HCT116 (cell line): Measurements from ENCODE around the gene CRHR1. TPM values are rescaled to one million over a fixed set of nuclear protein-coding genes. Genes with fewer than 3 reads are reported as not detected.
"Not testable (repeated sequence)": the region's sequence is repeated elsewhere in the genome, so short reads cannot be mapped to it uniquely, and the experiment has no call there.

Source experiments
- ATAC-seq: fragments of 200-7000 bp; cut with Tn5 transposase; 2 replicates; pipeline ENCODE4 v1.9.1; 2020; ENCODE audit warnings: mild to moderate bottlenecking, moderate library complexity
- BruUV-seq: library from RNA; stranded (reverse); fragments of 400-500 nt; replicated peaks from 2 replicates; lab custom pipeline; 2021; lab: Mats Ljungman, UMichigan
- CTCF ChIA-PET: fragments of 300-600 bp; sonication (Branson Sonifier 250); formaldehyde crosslinking; loops from one replicate; lab custom pipeline; 2021; ENCODE audit warnings: antibody characterized with exemption; lab: Charles Lee
- POLR2A ChIA-PET: fragments of 300-600, 350-600 bp; sonication (Branson Sonifier 250); formaldehyde crosslinking; loops from one replicate; lab custom pipeline; 2021; ENCODE audit warnings: antibody characterized with exemption; lab: Charles Lee
- RAD21 ChIA-PET, 2 experiments: fragments of 300-600 bp; sonication (Branson Sonifier 250); formaldehyde crosslinking; loops; one replicate each; lab custom pipeline; 2023; ENCODE audit warnings: low total read pairs in 2 of 2; ENCODE audit not compliant: uncharacterized antibody in 2 of 2, unreplicated experiment in 2 of 2, low non-redundant PET in 1 of 2; lab: Charles Lee
- DNase-seq: peaks from one replicate; pipeline ENCODE4 v3.0.0-alpha.2; 2010; ENCODE audit warnings: low read depth, low spot score
- H2AFZ ChIP-seq: fragments of 200-600 bp; shearing (Covaris generic), sonication (generic); 2 replicates; pipeline ENCODE4 v1.6.1; 2017; ENCODE audit warnings: low read depth, mixed run types, mixed read lengths, antibody characterized with exemption, low read length; ENCODE audit not compliant: poor library complexity, severe bottlenecking
- H3K27ac ChIP-seq: 2 replicates; pipeline ENCODE4 v1.5.1; 2012; ENCODE audit warnings: low read depth, low read length
- H3K27me3 ChIP-seq: fragments of 200-600 bp; sonication (generic); 2 replicates; pipeline ENCODE4 v1.6.1; 2016; ENCODE audit warnings: mixed run types, low read length, mixed read lengths; ENCODE audit not compliant: insufficient read depth
- H3K36me3 ChIP-seq, 2 experiments: fragments of 200-500 bp in 1 of 2; fragments of 200-600 bp in 1 of 2; sonication (Bioruptor generic) in 1 of 2; sonication (generic) in 1 of 2; 2 replicates each; pipeline versions ENCODE4 v1.5.1 to v1.6.1; 2014 to 2016; ENCODE audit warnings: low read length in 2 of 2, inconsistent platforms in 1 of 2, mixed read lengths in 1 of 2, mixed run types in 1 of 2; ENCODE audit not compliant: insufficient read depth in 2 of 2, control insufficient read depth in 1 of 2
- H3K4me1 ChIP-seq, 2 experiments: fragments of 200-600 bp in 1 of 2; sonication (generic) in 1 of 2; 2 replicates each; pipeline versions ENCODE4 v1.5.1 to v1.6.1; 2012 to 2017; ENCODE audit warnings: low read length in 2 of 2, inconsistent platforms in 1 of 2, mild to moderate bottlenecking in 1 of 2, mixed read lengths in 1 of 2, mixed run types in 1 of 2, moderate library complexity in 1 of 2; ENCODE audit not compliant: insufficient read depth in 2 of 2, control insufficient read depth in 1 of 2
- H3K4me2 ChIP-seq: fragments of 200-600 bp; sonication (generic); 2 replicates; pipeline ENCODE4 v1.6.1; 2017; ENCODE audit warnings: mixed run types, low read length, mixed read lengths
- H3K4me3 ChIP-seq, 2 experiments: fragments of 200-600 bp in 1 of 2; sonication (generic) in 1 of 2; replicated peaks in 1 of 2; 2 replicates each; pipeline ENCODE4 v1.5.1; 2011 to 2016; ENCODE audit warnings: low read length in 2 of 2, control low read depth in 1 of 2, low read depth in 1 of 2, mild to moderate bottlenecking in 1 of 2, mixed read lengths in 1 of 2, mixed run types in 1 of 2
- H3K79me2 ChIP-seq: fragments of 200-600 bp; sonication (generic); 2 replicates; pipeline ENCODE4 v1.6.1; 2017; ENCODE audit warnings: mild to moderate bottlenecking, mixed run types, low read length, moderate library complexity, mixed read lengths; ENCODE audit not compliant: insufficient read depth
- H3K9ac ChIP-seq: fragments of 200-600 bp; sonication (generic); 2 replicates; pipeline ENCODE4 v1.6.1; 2016; ENCODE audit warnings: low read length, mixed read lengths
- H3K9me2 ChIP-seq: fragments of 200-600 bp; sonication (generic), shearing (Covaris generic); 2 replicates; pipeline ENCODE4 v1.6.1; 2017; ENCODE audit warnings: mixed run types, mild to moderate bottlenecking, moderate library complexity; ENCODE audit not compliant: insufficient read depth
- H3K9me3 ChIP-seq, 2 experiments: fragments of 200-500 bp in 1 of 2; fragments of 200-600 bp in 1 of 2; sonication (Bioruptor generic) in 1 of 2; sonication (generic) in 1 of 2; 2 replicates each; pipeline ENCODE4 v1.6.1; 2014 to 2017; ENCODE audit warnings: low read length in 2 of 2, mixed read lengths in 2 of 2, inconsistent platforms in 1 of 2, low read depth in 1 of 2, mild to moderate bottlenecking in 1 of 2, mixed run types in 1 of 2, moderate library complexity in 1 of 2; ENCODE audit not compliant: control insufficient read depth in 1 of 2, insufficient read depth in 1 of 2
- H4K20me1 ChIP-seq: fragments of 200-600 bp; sonication (generic), shearing (Covaris generic); 2 replicates; pipeline ENCODE4 v1.6.1; 2017; ENCODE audit warnings: mixed run types, mild to moderate bottlenecking, moderate library complexity; ENCODE audit not compliant: insufficient read depth
- ELF1 ChIP-seq: IDR thresholded peaks from 2 replicates; pipeline ENCODE4 v1.6.1; 2012; ENCODE audit warnings: low read depth, borderline replicate concordance
- JUND ChIP-seq: IDR thresholded peaks from 2 replicates; pipeline ENCODE4 v1.6.1; 2012
- intact Hi-C: fragments of 100-400 bp; cut with micrococcal nuclease; formaldehyde crosslinking; loops from 2 replicates; pipeline ENCODE4 v1.10.0; 2022
- total RNA-seq: library from RNA; stranded (reverse); gene quantifications from one replicate; pipeline ENCODE4 v1.2.1, GENCODE V29; 2021; ENCODE audit not compliant: unreplicated experiment
- TF ChIP-seq, protein P1 (sequence below), 3 experiments: fragments of 200-600 bp in 1 of 3; sonication (generic) in 1 of 3; IDR thresholded peaks in 2 of 3; conservative IDR thresholded peaks in 1 of 3; 2 replicates each; pipeline ENCODE4 v1.5.1; 2012 to 2017; ENCODE audit warnings: low read depth in 2 of 3, low read length in 2 of 3, antibody characterized with exemption in 1 of 3, borderline replicate concordance in 1 of 3, control low read depth in 1 of 3, mild to moderate bottlenecking in 1 of 3, mixed read lengths in 1 of 3, mixed run types in 1 of 3, moderate library complexity in 1 of 3; ENCODE audit not compliant: insufficient read depth in 1 of 3
- TF ChIP-seq, protein P2 (sequence below): IDR thresholded peaks from 2 replicates; pipeline ENCODE4 v1.6.1; 2012; ENCODE audit warnings: low read depth

CRHR1 gene
- total RNA-seq, 1 experiment from 2014 or later: 0.12 TPM

DNA sequence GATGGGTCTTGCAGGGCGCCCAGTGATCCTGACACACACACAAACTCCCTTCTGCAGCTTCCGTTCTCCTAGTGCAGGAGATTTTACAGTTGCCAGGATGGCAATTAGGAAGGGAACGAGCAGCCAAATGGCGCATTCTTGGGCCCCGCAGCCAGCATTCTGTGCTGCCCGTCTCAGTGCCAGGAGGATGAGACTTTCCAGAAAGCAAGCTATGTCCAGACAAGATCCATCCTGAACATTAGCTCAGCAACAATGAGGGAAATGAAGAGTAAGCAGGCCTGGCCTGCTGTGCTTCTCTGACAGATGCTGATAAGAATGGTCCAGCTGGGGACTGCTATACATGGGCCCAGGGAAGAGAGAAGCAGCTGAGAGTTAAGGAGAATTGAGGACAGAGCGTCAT lies 77.0 kb downstream of the CRHR1 start:
- intact Hi-C loops: no loop called here
- no peak overlapping the region for H3K9ac ChIP-seq
- RAD21 ChIA-PET: no interaction called here
- no peak overlapping the region for H3K4me3 ChIP-seq
- no peaks in the 10 kb centered on the region for H3K79me2 ChIP-seq
- H2AFZ ChIP-seq: no peak overlapping the region
- no peak overlapping the region for H3K4me2 ChIP-seq
- POLR2A ChIA-PET: no interaction called here
- H3K4me1 ChIP-seq: no peaks in the 10 kb centered on the region
- no peaks in the 10 kb centered on the region for H3K9me3 ChIP-seq
- CTCF ChIA-PET: interaction anchor here (1.1 kb wide), 1 partner anchor 9 kb away, joined by 4 read pairs; no protein-coding TSS in a partner anchor
- no peaks in the 10 kb centered on the region for H3K9me2 ChIP-seq
- no peak for TF ChIP-seq ELF1
- TF ChIP-seq, protein P1, sequence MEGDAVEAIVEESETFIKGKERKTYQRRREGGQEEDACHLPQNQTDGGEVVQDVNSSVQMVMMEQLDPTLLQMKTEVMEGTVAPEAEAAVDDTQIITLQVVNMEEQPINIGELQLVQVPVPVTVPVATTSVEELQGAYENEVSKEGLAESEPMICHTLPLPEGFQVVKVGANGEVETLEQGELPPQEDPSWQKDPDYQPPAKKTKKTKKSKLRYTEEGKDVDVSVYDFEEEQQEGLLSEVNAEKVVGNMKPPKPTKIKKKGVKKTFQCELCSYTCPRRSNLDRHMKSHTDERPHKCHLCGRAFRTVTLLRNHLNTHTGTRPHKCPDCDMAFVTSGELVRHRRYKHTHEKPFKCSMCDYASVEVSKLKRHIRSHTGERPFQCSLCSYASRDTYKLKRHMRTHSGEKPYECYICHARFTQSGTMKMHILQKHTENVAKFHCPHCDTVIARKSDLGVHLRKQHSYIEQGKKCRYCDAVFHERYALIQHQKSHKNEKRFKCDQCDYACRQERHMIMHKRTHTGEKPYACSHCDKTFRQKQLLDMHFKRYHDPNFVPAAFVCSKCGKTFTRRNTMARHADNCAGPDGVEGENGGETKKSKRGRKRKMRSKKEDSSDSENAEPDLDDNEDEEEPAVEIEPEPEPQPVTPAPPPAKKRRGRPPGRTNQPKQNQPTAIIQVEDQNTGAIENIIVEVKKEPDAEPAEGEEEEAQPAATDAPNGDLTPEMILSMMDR (IDR thresholded peaks at IDR 0.05 in 2 of 3, conservative IDR thresholded peaks at IDR 0.05 in 1 of 3; ENCODE audit: borderline replicate concordance in 1 of 3, insufficient read depth in 1 of 3, low read depth in 2 of 3, low read length in 2 of 3): no peak
- TF ChIP-seq, protein P2, sequence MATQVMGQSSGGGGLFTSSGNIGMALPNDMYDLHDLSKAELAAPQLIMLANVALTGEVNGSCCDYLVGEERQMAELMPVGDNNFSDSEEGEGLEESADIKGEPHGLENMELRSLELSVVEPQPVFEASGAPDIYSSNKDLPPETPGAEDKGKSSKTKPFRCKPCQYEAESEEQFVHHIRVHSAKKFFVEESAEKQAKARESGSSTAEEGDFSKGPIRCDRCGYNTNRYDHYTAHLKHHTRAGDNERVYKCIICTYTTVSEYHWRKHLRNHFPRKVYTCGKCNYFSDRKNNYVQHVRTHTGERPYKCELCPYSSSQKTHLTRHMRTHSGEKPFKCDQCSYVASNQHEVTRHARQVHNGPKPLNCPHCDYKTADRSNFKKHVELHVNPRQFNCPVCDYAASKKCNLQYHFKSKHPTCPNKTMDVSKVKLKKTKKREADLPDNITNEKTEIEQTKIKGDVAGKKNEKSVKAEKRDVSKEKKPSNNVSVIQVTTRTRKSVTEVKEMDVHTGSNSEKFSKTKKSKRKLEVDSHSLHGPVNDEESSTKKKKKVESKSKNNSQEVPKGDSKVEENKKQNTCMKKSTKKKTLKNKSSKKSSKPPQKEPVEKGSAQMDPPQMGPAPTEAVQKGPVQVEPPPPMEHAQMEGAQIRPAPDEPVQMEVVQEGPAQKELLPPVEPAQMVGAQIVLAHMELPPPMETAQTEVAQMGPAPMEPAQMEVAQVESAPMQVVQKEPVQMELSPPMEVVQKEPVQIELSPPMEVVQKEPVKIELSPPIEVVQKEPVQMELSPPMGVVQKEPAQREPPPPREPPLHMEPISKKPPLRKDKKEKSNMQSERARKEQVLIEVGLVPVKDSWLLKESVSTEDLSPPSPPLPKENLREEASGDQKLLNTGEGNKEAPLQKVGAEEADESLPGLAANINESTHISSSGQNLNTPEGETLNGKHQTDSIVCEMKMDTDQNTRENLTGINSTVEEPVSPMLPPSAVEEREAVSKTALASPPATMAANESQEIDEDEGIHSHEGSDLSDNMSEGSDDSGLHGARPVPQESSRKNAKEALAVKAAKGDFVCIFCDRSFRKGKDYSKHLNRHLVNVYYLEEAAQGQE: no peak
- no peak for TF ChIP-seq JUND
- ATAC-seq (no peak), DNase-seq (no peak)
- peaks cover 42% of the 10 kb centered on the region for H3K27me3 ChIP-seq
- H3K36me3 ChIP-seq: no peaks in the 10 kb centered on the region
- H4K20me1 ChIP-seq: no peaks in the 10 kb centered on the region
- no TSS peak for BruUV-seq
- no peak overlapping the region for H3K27ac ChIP-seq

DNA sequence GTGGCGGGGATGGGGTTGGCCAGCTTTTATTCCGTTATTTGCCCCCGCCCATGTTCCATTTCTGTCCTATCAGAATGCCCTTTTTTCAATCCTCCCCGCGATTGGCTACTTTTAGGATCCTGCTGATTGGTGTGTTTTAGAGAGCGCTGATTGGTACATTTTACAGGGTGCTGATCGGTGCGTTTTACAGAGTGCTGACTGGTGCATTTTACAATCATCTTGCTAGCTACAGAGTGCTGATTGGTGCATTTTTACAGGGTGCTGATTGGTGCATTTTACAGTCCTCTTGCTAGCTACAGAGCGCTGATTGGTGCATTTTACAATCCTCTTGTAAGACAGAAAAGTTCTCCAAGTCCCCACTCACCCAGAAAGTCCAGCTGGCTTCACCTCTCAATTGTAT lies 78.0 kb downstream of the CRHR1 start:
- H3K36me3 ChIP-seq, H4K20me1 ChIP-seq, BruUV-seq, DNase-seq, H3K79me2 ChIP-seq, H3K4me3 ChIP-seq, RAD21 ChIA-PET, ATAC-seq, H3K9me2 ChIP-seq, H3K4me1 ChIP-seq, H3K27ac ChIP-seq, H2AFZ ChIP-seq, POLR2A ChIA-PET, H3K9ac ChIP-seq, H3K4me2 ChIP-seq, H3K9me3 ChIP-seq, intact Hi-C loops: not testable (repeated sequence)
- CTCF ChIA-PET: interaction anchor here (1.1 kb wide), 1 partner anchor 10 kb away, joined by 4 read pairs; no protein-coding TSS in a partner anchor
- peaks cover 42% of the 10 kb centered on the region for H3K27me3 ChIP-seq
